Erythroblast (primary cell): ENCODE data around the gene BCL2A1.
"Not testable (repeated sequence)": the region's sequence is repeated elsewhere in the genome, so short reads cannot be mapped to it uniquely, and the experiment has no call there.

Experiments
- GATA1 ChIP-seq: IDR thresholded peaks from 2 replicates; pipeline ENCODE4 v1.6.1; 2011; ENCODE audit warnings: low read depth, mild to moderate bottlenecking, control low read depth, low read length, moderate library complexity
- POLR2A ChIP-seq: IDR thresholded peaks from 2 replicates; pipeline ENCODE4 v1.6.1; 2011; ENCODE audit warnings: mild to moderate bottlenecking, low read length

DNA sequence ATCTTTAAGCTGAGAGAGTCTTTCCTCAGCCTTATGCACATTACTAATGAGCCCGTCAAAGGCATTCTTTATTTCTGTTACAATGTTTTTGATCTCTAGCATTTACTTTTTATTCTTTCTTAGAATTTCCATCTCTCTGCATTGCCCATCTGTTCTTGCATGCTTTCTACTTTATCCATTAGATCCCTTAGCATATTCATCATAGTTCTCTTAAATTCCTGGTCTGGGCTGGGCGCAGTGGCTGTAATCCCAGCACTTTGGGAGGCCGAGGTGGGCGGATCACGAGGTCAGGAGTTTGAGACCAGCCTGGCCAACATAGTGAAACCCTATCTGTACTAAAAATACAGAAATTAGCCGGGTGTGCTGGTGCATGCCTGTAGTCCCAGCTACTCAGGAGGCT, 49.2 kb upstream of the BCL2A1 start:
- TF ChIP-seq POLR2A, GATA1: not testable (repeated sequence)
